NCI-H524 (cell line): ENCODE data around the gene FAM50A.

ENCODE experiments used
- DNase-seq, 2 experiments: peaks; one replicate each; lab custom pipeline; 2025; lab: John Stamatoyannopoulos, UW

Gene FAM50A

DNA sequence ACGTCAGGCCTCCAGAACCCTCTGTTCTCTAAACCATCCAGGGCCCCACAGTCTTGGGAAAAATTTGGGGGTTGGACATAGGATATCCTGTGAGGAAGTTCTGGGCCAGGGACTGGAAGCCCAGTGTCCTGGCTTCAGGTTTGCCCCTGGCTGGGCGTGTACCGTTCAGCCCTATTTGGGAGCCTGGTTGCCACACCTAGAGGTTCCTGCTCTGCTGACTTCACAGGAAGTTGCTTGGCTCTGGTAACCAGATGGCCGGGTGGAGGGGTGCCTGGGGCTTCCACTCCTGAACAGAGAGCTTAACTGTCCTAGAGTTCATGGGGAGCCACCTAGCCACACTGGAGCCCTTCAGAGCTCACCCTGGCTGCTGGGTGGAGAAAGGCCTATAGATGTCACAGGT lies 31.5 kb upstream of the FAM50A start:
- no peak for DNase-seq

DNA sequence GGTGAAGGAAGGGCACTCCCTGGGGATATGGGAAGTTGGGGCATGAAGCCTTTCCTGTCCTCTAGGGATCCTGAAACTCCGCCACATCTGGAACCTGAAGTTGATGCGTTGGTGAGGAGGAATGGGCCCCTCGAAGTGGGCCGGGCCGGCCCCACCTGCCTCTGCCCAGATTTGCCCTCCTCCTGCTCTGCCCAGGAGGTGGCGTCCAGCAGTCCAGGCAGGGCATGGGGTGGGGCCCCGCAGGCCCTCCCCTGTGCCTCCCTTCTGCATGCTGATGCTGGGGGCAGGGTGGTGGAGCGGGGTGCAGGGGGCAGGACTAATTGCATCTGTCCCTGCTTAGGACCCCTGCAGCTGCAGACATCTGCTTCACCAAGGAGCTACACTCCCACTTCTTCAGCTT lies 30.8 kb upstream of the FAM50A start:
- DNase-seq: no peak

DNA sequence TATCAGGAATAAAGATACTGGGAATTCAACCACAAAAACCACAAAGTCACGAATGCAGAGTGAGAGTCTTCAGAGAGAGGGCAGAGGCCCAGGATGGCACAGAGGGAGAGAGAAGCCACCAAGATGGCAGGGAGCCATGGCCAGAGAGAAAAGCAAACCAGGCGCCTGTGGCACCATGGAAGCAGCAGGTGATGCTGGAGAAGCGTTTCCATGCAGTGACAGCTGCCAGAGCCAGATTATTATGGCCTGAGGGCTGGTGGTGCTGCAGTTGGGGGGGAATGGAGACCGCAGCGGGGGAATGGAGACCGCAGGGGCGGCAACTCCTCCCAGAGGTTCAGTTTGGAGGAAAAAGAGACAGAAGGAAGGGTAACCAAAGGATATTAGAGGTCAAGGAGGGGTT lies 26.8 kb upstream of the FAM50A start:
- peak in 1 of 2 experiments; percentile 61 for DNase-seq

DNA sequence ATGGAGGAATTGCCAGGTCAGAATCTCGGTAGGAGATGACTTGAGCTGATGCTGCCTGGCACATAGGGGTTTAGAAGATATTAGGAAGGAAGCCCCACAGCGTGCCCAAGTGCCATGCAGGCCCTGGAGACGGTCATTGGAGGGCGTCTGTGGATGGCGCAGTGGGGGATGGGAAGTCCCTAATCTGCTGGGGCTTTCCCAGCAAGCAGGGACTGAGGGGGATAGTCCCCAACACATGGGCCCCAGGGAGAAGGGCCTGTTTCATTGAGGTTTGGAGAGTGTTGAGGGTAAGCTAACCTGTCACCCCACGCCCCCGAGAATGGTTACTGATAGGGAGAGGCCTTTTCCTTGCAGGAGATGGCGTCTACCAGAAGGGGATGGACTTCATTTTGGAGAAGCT lies 24.8 kb upstream of the FAM50A start:
- DNase-seq: no peak

DNA sequence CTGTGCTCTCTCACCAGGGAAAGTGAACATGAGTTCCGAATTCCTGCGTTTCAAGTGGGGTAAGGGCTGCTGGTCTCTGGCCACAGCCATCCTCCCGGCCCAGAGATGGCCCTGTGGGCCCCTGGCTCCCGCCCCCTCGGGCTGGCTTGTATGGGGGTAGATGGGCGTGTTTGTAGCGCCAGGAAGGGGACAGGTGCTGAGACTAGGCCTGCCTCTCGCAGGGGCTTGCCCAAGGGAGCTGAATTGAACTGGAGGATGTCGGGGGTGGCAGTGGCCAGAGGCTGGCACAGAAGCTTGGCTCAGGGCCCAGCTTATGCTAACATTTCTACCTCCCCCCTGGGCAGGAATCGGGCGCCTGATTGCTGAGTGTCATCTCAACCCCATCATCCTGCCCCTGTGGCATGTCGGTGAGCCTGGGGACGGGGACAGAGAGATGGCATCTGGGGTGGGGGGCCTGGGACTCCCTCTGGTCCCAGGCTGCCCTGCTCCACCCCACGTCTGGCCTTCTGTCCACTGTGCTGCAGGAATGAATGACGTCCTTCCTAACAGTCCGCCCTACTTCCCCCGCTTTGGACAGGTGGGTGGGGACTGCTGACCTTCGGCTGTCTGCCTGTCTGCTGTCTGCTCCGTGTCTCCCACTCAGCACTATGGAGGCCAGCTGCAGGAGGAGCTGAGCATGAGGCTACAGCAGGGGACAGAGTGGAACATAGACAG lies 24.1 kb upstream of the FAM50A start:
- DNase-seq: no peak

DNA sequence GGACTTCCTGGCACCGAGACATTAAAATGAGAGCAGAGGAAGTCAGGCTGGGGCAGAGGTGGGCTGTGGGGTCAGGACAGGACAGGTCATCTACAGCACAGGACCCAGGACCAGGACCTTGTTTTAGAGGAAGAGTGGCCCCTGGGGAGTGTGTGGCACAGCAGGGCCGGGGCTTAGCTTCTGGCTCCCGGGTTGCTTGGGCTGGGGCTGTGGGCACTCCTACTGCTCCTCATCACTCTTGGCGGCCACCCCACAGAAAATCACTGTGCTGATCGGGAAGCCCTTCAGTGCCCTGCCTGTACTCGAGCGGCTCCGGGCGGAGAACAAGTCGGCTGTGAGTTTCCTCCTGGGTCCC lies 23.6 kb upstream of the FAM50A start:
- DNase-seq: no peak

DNA sequence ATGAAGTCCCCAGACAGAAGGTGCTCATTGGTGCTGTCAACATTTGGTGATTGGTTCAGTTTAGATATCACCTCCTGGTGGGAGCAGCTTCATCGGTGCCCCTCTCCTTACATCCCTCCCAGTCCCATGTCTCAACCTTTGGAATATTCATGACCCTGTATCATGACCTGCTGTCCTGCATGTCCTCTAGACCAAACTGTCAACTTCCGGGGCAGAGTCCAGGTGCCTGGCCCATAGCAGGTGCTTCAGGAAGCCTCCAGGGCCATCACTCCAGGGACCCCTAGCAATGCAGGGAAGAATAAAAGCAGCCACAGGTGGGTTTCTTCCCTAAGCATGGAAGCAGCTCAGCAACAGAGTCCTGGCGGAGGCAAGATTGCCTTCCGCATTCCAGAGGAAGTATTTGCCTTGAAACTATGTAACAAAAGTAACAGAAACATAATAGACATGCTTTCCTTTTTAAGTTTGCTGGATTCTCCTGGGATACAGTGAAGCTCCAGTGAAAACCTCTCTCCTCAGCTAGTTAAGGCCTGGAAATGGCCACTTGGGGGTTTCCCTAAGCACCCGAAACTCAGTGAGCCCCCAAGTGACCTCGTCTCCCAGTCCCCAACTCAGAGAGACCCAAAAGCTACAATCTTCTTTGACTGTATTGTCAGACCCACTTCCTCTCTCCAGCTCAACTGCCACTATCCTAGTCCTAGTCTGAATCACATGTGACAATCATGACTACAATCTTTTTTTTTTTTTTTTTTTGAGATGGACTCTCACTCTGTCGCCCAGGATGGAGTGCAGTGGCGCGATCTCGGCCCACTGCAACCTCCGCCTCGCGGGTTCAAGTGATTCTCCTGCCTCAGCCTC lies 16.8 kb upstream of the FAM50A start:
- no peak for DNase-seq

DNA sequence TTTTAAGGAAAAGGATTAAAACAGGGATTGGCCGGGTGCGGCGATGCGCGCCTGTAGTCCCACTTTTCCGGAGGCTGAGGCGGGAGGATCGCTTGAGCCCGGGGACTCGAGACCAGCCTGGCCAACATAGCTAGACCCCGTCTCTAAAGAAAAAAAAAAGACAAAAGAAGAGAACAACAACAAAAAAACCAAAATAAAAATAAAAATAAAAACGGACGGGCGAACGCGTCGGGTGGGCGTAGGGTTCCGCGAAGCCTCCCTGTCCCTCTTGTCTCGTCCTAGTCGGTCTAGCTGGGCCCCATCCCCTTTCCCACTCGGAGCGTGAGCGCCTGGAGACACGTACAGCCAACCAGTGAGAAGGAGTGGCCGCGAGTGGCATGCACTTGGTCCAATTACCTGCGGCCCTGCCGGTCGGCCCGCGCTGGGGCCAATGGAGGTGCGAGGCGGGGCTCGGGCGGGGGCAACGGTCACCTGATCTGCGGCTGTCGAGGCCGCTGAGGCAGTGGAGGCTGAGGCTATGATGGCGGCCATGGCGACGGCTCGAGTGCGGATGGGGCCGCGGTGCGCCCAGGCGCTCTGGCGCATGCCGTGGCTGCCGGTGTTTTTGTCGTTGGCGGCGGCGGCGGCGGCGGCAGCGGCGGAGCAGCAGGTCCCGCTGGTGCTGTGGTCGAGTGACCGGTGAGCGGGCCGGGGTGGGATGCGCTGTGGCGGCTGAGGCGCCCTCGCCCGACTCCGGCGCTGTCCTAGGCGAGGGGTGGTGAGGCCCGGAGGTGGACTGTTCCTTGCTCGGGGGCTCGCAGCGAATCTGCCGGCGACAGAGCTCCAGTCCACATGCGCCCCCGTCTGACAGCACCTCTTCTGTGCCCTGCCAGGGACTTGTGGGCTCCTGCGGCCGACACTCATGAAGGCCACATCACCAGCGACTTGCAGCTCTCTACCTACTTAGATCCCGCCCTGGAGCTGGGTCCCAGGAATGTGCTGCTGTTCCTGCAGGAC lies 15.5 kb upstream of the FAM50A start, which contains the start of gene ATP6AP1:
ATP6AP1 (plus strand) TSS at position 502 of the 996 bp plus-strand sequence; CDS start at position 518, 16 bp downstream.
- DNase-seq: peak; percentile 92 to 97

DNA sequence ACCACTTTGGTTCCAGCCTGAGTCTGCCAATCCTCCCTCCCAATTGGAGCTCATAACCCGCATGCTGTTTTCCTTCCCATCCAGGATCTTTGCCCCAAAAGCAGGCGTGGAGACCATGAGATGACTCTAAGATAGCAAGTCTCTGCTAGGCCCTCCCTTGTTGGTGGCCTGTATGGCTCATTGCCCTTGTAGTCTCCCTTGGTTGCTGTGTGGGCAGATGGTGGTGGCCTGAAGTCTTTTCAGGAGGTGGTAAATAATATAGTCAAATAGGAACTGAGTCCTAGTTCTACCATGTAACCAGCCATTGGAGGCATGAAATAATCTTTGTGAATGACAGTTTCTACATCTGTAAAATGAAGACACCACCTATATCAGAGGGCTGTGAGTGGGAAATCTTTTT lies 14.2 kb upstream of the FAM50A start:
- DNase-seq: no peak

DNA sequence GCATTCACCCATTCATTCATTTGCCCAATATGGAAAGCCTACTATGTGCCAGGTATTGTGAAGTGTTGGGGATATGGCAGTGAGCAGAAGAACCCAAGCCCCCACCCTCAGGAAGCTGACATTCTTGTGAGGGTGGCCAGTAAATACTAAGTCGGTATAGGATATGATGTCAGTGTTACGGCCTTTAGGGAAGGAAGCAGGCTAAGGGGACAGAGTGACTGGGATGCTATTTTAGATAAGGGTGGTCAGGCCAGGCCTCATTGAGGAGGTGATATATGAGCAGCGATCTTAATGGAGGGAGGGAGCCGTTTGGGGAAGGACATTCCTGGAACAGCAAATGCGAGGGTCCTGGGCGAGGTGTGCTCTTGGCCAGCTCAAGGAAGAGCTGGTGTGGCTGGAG lies 13.5 kb upstream of the FAM50A start:
- no peak for DNase-seq

DNA sequence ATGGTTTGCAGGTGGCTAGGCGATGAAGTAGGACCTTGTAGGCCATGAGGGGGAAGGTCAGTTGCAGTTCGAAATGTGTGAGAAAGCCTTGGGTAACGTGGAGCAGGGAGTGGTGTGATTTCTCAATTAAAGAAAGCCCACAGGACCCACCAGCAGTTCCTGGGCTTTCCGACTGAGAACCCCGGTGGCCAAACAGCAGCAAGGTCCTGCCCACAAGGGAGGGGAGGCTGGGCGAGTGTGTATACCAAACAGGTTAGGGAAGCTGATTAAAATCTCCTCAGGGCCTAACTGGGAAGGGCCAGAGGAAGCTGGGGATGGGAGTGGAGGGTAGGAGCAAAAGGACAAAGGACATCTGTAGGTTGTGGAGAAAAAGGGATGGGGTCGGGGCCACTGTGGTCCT lies 13.0 kb upstream of the FAM50A start:
- DNase-seq: no peak

DNA sequence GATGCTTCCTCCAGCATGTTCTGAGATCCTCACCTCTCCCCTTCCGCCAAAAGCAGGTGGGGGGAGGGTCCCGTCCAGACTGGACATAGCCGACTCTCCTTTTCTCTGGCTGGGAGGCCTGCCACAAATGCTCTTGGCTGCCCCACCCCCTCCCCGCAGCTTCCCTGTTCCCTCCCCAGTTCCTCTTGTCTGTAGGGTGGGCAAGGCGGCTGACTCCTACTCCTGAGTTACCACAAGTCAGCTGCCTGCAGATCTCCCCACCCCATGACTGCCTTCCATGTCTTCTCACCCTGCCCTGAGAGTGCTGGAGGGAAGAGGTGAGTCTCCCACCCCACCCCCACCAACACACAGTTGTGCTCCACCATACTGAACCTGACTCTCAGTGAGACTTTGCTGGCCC lies 12.6 kb upstream of the FAM50A start:
- DNase-seq: no peak

DNA sequence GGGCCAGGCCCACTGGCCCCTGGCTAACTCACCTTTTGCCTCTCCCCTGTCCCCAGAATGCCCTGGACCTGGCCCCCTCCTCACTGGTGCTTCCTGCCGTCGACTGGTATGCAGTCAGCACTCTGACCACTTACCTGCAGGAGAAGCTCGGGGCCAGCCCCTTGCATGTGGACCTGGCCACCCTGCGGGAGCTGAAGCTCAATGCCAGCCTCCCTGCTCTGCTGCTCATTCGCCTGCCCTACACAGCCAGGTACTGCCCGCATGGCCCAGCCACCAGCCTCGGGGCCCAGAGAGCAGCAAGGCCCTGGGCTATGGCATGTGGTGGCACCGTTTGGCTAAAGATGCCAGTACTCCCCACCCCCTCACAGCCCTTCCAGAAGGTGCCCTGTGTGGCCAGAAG lies 11.7 kb upstream of the FAM50A start:
- no peak for DNase-seq

DNA sequence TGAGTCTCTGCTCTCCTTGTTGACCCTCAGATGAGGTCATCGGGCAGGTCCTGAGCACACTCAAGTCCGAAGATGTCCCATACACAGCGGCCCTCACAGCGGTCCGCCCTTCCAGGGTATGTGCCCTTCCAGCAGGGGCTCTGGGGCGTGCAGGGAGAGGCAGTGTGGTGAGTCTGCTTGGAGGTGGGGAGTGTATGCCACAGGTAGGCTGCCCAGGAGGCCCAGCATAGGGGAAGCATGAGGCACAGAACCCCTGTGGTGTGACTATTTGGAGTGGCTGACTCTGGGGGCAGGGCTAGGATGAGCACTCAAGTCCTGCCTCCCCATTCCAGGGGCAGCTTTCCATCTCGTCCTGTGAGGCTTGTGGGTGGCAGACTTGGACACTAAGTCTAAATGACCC lies 10.3 kb upstream of the FAM50A start:
- no peak for DNase-seq

DNA sequence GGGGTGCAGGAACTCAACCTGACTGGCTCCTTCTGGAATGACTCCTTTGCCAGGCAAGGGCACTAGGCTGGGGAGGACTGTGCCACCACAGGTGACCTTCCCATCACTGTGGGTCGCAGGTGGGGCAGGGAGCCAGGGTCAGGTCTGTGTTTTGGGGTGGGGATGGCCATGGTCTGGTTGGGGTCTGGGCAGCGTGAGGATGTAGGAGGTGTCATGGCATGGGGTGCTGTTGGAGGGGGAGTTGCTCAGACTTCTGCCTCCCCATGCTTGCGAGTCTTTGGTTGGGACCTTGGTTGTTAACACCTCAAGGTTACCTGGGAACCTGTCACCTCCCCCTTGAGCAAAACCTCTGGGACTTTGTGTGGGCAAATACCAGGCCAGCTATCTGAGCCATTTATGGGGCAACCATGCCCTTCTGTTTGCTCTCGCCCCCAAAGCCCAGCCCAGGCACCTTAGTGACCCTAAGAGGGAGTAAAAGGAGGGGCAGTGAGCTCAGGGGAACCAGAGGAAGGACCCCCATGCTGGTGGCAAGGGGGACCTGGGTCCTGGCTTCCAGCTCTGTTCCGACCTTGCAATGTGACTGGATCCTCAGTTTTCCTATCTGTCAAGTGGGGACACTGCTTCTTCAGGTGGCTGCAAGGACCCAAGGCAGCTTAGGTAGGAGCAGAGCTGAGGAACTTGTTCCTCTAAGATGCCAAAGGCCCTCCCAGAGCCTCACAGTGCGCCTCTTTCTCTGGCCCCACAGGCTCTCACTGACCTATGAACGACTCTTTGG lies 9.4 kb upstream of the FAM50A start:
- DNase-seq: no peak

DNA sequence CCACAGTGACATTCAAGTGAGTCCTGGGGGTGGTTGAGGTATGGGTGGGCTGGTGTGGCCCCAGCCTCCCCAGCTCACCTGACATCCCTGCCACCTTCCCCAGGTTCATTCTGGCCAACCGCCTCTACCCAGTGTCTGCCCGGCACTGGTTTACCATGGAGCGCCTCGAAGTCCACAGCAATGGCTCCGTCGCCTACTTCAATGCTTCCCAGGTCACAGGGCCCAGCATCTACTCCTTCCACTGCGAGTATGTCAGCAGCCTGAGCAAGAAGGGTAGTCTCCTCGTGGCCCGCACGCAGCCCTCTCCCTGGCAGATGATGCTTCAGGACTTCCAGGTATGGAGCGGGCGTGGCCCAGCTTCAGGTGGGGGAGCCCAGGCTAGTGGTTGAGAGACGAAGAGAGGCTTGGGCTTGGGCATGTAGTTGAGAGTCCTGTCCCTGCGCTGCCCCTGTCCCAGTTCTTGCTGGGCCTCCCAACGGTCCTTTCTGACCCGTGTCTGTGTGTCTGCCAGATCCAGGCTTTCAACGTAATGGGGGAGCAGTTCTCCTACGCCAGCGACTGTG lies 8.7 kb upstream of the FAM50A start:
- DNase-seq: no peak

DNA sequence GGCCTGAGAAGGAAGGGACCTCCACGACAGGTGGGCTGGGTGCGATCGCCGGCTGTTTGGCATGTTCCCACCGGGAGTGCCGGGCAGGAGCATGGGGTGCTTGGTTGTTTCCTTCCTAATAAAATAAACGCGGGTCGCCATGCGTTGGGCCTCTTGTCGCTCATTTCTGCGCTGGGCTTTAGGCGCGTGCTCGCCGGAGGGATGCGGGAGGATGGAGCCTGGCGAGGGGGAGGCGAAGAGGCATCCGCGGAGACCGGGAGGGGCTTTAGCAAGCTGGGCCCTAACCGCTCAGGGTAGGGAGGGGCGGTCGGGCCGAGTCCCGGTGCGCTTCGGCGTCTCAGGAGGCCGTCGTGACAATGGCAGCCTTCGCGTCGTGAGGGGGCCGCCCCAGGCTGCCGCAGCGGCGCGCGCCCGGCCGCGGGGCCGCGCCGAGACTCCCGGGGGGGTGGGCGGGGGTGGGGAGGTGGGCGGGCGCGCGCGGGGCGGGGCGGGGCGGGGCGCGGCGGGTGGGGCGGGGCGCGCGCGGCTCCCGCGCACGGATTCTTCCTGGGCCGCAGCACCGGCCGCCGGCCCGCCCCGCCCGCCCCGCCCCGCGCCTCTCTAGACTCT lies 7.5 kb upstream of the FAM50A start:
- DNase-seq: peak in 1 of 2 experiments; percentile 49

DNA sequence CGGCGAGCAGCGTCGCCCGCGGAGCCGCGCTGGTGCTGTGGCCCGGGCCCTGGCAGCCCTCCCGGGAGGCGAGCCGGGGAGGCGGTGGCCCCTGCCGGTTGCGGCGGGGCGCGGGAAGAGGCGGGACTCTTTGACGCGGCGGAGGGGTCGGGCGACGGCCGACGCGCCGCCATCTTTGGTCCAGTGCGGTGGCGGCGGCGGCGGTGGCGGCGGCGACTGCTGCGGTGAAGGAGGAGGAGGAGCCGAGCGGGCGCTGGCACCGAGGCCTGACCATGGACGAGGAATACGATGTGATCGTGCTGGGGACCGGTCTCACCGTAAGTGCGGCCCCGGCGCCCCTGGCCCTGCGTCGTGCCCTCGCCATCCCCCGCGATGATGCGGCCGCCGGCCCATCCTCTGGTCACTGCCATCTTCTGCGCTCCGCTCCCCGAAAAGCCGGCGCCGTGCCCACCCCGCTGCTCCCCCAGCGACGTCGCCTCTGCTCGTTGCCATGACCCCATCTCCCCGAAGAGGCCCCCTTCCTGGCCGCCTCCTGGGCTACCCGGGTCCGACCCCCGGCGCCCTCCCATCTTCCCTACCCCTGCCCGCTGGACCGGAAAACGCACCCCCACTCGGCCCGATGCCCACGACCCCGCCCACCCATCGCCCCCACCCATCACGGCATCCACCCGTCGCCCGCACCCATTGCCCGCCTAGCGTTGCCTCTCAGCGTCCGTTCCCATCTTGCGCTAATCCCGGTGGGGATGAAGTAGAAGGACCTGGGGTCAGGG lies 6.8 kb upstream of the FAM50A start, which contains the start of gene GDI1:
GDI1 (plus strand) TSS at position 172 of the 770 bp plus-strand sequence; CDS start at position 273, 101 bp downstream.
- peak; percentile 22 to 40 for DNase-seq

DNA sequence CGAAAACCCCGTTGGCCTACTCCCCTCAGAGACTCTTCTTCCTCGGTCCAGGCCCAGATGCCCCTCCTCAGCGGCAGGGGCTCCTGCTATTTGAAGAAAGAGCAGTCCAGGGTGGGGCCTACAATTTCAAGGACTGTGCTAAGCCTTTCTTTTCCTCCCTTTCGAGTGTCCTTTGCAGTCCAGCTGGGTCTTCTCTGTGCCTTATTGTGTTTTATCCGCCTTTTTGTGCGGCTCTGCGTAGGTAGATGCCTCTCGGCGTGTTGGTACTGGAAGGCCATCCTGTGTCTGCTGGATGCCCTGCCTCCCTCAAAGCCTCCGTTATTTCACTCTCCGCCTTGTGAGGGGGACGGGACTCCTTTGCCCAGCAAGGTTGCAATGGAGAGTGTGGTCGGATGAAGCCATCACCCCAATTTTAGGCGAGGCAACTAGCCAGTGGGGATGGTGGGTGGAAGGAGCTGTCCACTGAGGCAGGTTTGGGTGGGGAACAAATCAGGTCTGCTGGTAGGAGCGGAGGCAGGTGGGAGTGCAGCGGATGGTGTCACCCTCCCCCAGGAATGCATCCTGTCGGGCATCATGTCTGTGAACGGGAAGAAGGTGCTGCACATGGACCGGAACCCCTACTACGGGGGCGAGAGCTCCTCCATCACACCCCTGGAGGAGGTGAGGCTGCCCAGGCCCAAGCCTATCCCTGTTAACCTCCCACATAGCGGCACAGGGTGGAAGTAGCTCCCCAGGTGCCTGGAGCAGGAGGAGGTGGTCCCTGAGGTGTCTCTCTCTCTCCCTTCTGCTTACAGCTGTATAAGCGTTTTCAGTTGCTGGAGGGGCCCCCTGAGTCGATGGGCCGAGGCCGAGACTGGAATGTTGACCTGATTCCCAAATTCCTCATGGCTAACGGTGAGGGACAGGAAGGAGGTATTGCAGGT lies 5.7 kb upstream of the FAM50A start:
- no peak for DNase-seq
